GM12878 (cell line): ENCODE data around the gene IRF8. TPM values are rescaled to one million over a fixed set of nuclear protein-coding genes. Genes with fewer than 3 reads are reported as not detected.

ENCODE experiments used
- ATAC-seq: fragments of 200-7000 bp; cut with Tn5 transposase; 3 replicates; pipeline ENCODE4 v1.9.1; 2020; ENCODE audit warnings: mild to moderate bottlenecking, moderate library complexity
- BruUV-seq: library from RNA; stranded (reverse); fragments of 400-500 nt; replicated peaks from 2 replicates; lab custom pipeline; 2021; lab: Mats Ljungman, UMichigan
- CTCF ChIA-PET: fragments of 300-600 bp; sonication (Branson Sonifier 250); formaldehyde crosslinking; extraction: SDS; loops from one replicate; lab custom pipeline; 2021; ENCODE audit warnings: inconsistent platforms; lab: Yijun Ruan, JAX
- POLR2A ChIA-PET: fragments of 350-600 bp; formaldehyde crosslinking; extraction: SDS; loops from one replicate; lab custom pipeline; 2021; ENCODE audit warnings: inconsistent platforms; lab: Charles Lee
- RAD21 ChIA-PET: fragments of 300-600 bp; sonication (Branson Sonifier 250); formaldehyde crosslinking; loops from one replicate; lab custom pipeline; 2023; ENCODE audit warnings: antibody characterized with exemption; ENCODE audit not compliant: unreplicated experiment; lab: Charles Lee
- SMC1A ChIA-PET: fragments of 300-600 bp; sonication (Branson Sonifier 250); formaldehyde crosslinking; loops from one replicate; lab custom pipeline; 2023; ENCODE audit not compliant: unreplicated experiment, uncharacterized antibody; lab: Charles Lee
- DNase-seq: peaks from one replicate; pipeline ENCODE4 v3.0.0-alpha.2; 2011; ENCODE audit warnings: low read depth, low spot score
- FAIRE-seq: peaks from 3 replicates; lab custom pipeline; 2011; peaks lifted over from hg19 to GRCh38; lab: Jason Lieb, UNC
- H2AFZ ChIP-seq: 2 replicates; pipeline ENCODE4 v1.6.0; 2011; ENCODE audit warnings: low read depth, low read length, control low read depth; ENCODE audit not compliant: control insufficient read depth
- H3K27ac ChIP-seq: 2 replicates; pipeline ENCODE4 v1.5.1; 2011; ENCODE audit warnings: control low read depth; ENCODE audit not compliant: control insufficient read depth, insufficient read depth
- H3K27me3 ChIP-seq, 2 experiments: replicated peaks in 1 of 2; 2 replicates each; pipeline versions ENCODE4 v1.6.0 to v1.6.1; 2011; ENCODE audit warnings: low read length in 1 of 2; ENCODE audit not compliant: control insufficient read depth in 2 of 2, insufficient read depth in 2 of 2
- H3K36me3 ChIP-seq, 2 experiments: 2 replicates each; pipeline ENCODE4 v1.5.1; 2011; ENCODE audit warnings: low read length in 1 of 2; ENCODE audit not compliant: control insufficient read depth in 2 of 2, insufficient read depth in 2 of 2
- H3K4me1 ChIP-seq: 2 replicates; pipeline ENCODE4 v1.6.1; 2011; ENCODE audit warnings: mild to moderate bottlenecking, low read length, moderate library complexity, mixed read lengths; ENCODE audit not compliant: control insufficient read depth, insufficient read depth
- H3K4me2 ChIP-seq: 2 replicates; pipeline ENCODE4 v1.6.0; 2011; ENCODE audit warnings: control low read depth; ENCODE audit not compliant: control insufficient read depth, insufficient read depth
- H3K4me3 ChIP-seq: fragments of 200-600 bp; sonication (generic); 2 replicates; pipeline ENCODE4 v1.5.1; 2016
- H3K79me2 ChIP-seq: 2 replicates; pipeline ENCODE4 v1.6.0; 2011; ENCODE audit warnings: low read length; ENCODE audit not compliant: control insufficient read depth, insufficient read depth
- H3K9ac ChIP-seq: 2 replicates; pipeline ENCODE4 v1.8.0; 2011; ENCODE audit warnings: low read length, control low read depth, mixed read lengths; ENCODE audit not compliant: control insufficient read depth, insufficient read depth
- H3K9me3 ChIP-seq: replicated peaks from 3 replicates; pipeline ENCODE4 v1.5.1; 2011; ENCODE audit warnings: mild to moderate bottlenecking, low read length; ENCODE audit not compliant: control insufficient read depth, insufficient read depth
- H4K20me1 ChIP-seq: 2 replicates; pipeline ENCODE4 v1.6.0; 2011; ENCODE audit not compliant: control insufficient read depth, insufficient read depth
- ASH2L ChIP-seq: fragments of 300-600, 200-600 bp; sonication (generic); IDR thresholded peaks from 2 replicates; pipeline ENCODE4 v1.6.1; 2017; ENCODE audit warnings: low read depth, mild to moderate bottlenecking, borderline replicate concordance
- EED ChIP-seq: sonication (generic); IDR thresholded peaks from 2 replicates; pipeline ENCODE4 v1.6.1; 2016; ENCODE audit warnings: antibody characterized with exemption, low read depth
- EP300 ChIP-seq, 2 experiments: fragments of 150-350 bp in 1 of 2; IDR thresholded peaks; 2 replicates each; pipeline ENCODE4 v1.6.1; 2011 to 2012; ENCODE audit warnings: low read depth in 2 of 2, low read length in 2 of 2, borderline replicate concordance in 1 of 2, improper control_type of control experiment in 1 of 2, inconsistent platforms in 1 of 2; ENCODE audit not compliant: control insufficient read depth in 1 of 2
- EZH2 ChIP-seq: IDR thresholded peaks from 2 replicates; pipeline ENCODE4 v1.6.1; 2012; ENCODE audit warnings: low read depth, mild to moderate bottlenecking, control low read depth, inconsistent platforms, low read length, borderline replicate concordance; ENCODE audit not compliant: control insufficient read depth
- GATAD2B ChIP-seq: fragments of 450-650 bp; conservative IDR thresholded peaks from 2 replicates; pipeline ENCODE4 v1.6.1; 2017; ENCODE audit warnings: low read depth, mild to moderate bottlenecking, moderate library complexity
- HDAC2 ChIP-seq: fragments of 200-600 bp; sonication (generic); IDR thresholded peaks from 2 replicates; pipeline ENCODE4 v1.6.1; 2017
- IRF4 ChIP-seq: IDR thresholded peaks from 2 replicates; pipeline ENCODE4 v1.6.1; 2011; ENCODE audit warnings: low read depth, low read length
- LARP7 ChIP-seq: fragments of 450-650 bp; IDR thresholded peaks from 2 replicates; pipeline ENCODE4 v1.6.1; 2017; ENCODE audit warnings: mild to moderate bottlenecking
- MEF2B ChIP-seq: fragments of 450-650 bp; IDR thresholded peaks from 2 replicates; pipeline ENCODE4 v1.6.1; 2018; ENCODE audit warnings: mild to moderate bottlenecking, moderate library complexity; ENCODE audit not compliant: partially characterized antibody, poor library complexity, severe bottlenecking
- MYC ChIP-seq: IDR thresholded peaks from 2 replicates; pipeline ENCODE4 v1.6.1; 2011; ENCODE audit warnings: mild to moderate bottlenecking, low read length, moderate library complexity, inconsistent platforms; ENCODE audit not compliant: insufficient read depth, insufficient replicate concordance, insufficient read length, severe bottlenecking
- NR2C1 ChIP-seq: fragments of 450-650 bp; IDR thresholded peaks from 2 replicates; pipeline ENCODE4 v1.6.1; 2017; ENCODE audit warnings: antibody characterized with exemption, mild to moderate bottlenecking, moderate library complexity
- PBX3 ChIP-seq: IDR thresholded peaks from 2 replicates; pipeline ENCODE4 v1.6.1; 2011; ENCODE audit warnings: mild to moderate bottlenecking, low read depth, low read length, moderate library complexity; ENCODE audit not compliant: insufficient replicate concordance
- PML ChIP-seq: IDR thresholded peaks from 2 replicates; pipeline ENCODE4 v1.6.1; 2012; ENCODE audit warnings: low read length, inconsistent platforms
- SP1 ChIP-seq: IDR thresholded peaks from one replicate; pipeline ENCODE4 v1.6.1; 2011; ENCODE audit warnings: low read depth, low read length
- SPI1 ChIP-seq: IDR thresholded peaks from 2 replicates; pipeline ENCODE4 v1.6.1; 2011; ENCODE audit warnings: low read depth, mild to moderate bottlenecking, low read length, moderate library complexity, borderline replicate concordance; ENCODE audit not compliant: insufficient read depth
- SUPT20H ChIP-seq: IDR thresholded peaks from 2 replicates; pipeline ENCODE4 v1.6.1; 2011; ENCODE audit warnings: low read depth, mild to moderate bottlenecking, low read length, moderate library complexity, borderline replicate concordance; ENCODE audit not compliant: control insufficient read depth
- ZNF622 ChIP-seq: fragments of 450-650 bp; IDR thresholded peaks from 2 replicates; pipeline ENCODE4 v1.6.1; 2017; ENCODE audit warnings: mild to moderate bottlenecking, inconsistent platforms
- ZSCAN29 ChIP-seq: fragments of 450-650 bp; IDR thresholded peaks from 2 replicates; pipeline ENCODE4 v1.6.1; 2017; ENCODE audit warnings: mild to moderate bottlenecking, moderate library complexity
- WGBS: methylation state at CpG from one replicate; pipeline ENCODE4 v1.1.6; 2016; ENCODE audit warnings: low lambda C conversion rate; ENCODE audit not compliant: insufficient replicate concordance, insufficient coverage; ENCODE audit errors: missing lambda C conversion rate; 5-methylcytosine and 5-hydroxymethylcytosine counted together
- in situ Hi-C: fragments of 300-500 bp; cut with MboI; formaldehyde crosslinking; loops from 9 replicates; pipeline ENCODE4 v1.14.3; 2018; ENCODE audit warnings: mixed read lengths
- intact Hi-C: fragments of 100-400 bp; cut with micrococcal nuclease; formaldehyde crosslinking; loops from one replicate; pipeline ENCODE4 v1.14.2; 2022; ENCODE audit not compliant: unreplicated experiment
- polyA plus RNA-seq, 11 experiments: library from polyadenylated mRNA; depleted of rRNA in 4 of 11; unstranded in 6 of 11; stranded (reverse) in 5 of 11; fragments of >200 nt; fragmentation: Nextera tagmentation in 4 of 11; fragmentation: Illumina TruSeq in 1 of 11; extraction: Ambion mirVana in 4 of 11; extraction: Trizol in 1 of 11; gene quantifications; 1 replicate in 1 of 11; 2 replicates in 10 of 11; pipeline versions ENCODE4 v1.2.1 to v1.2.3, GENCODE V29; 2011 to 2016; ENCODE audit warnings: inconsistent platforms in 2 of 11, missing spikeins in 2 of 11, low read depth in 1 of 11
- total RNA-seq, 4 experiments: library from RNA; depleted of rRNA in 3 of 4; stranded (reverse); fragments of >200 nt in 3 of 4; fragmentation: Illumina TruSeq in 1 of 4; extraction: Trizol in 1 of 4; gene quantifications; 2 replicates each; pipeline versions ENCODE4 v1.2.1 to v1.2.3, GENCODE V29; 2013 to 2021
- TF ChIP-seq, protein P1 (sequence below): fragments of 450-650 bp; IDR thresholded peaks from 2 replicates; pipeline ENCODE4 v1.6.1; 2017; ENCODE audit warnings: low read depth, mild to moderate bottlenecking, moderate library complexity

IRF8 gene
- total and polyA plus RNA-seq, 10 of the 15 experiments (the other 5 are each of a cell fraction or from before 2014, with no cell fraction given), result 17.1 to 237 (median 172) TPM

- POLR2A ChIA-PET, result no interaction called here
- Histone ChIP-seq H3K36me3 (no peaks in the 10 kb centered on the region), H3K4me1 (peaks cover 16% of the 10 kb centered on the region), H3K9me3 (no peaks in the 10 kb centered on the region), H3K9ac (no peak overlapping the region), H2AFZ (no peak overlapping the region), H3K79me2 (no peaks in the 10 kb centered on the region), H4K20me1 (no peaks in the 10 kb centered on the region), H3K4me2 (no peak overlapping the region), H3K27ac (no peak overlapping the region), H3K4me3 (no peak overlapping the region), H3K27me3 (no peaks in the 10 kb centered on the region)
- intact Hi-C loops, result no loop called here
- BruUV-seq, result no TSS peak
- no peak for ATAC-seq
- 75% methylated on average over 6 of the region's 6 CpGs for WGBS
- TF ChIP-seq SPI1, result no peak
- no peak for TF ChIP-seq LARP7
- no peak for TF ChIP-seq GATAD2B
- no peak for TF ChIP-seq HDAC2
- no peak for TF ChIP-seq SP1
- no peak for TF ChIP-seq SUPT20H
- TF ChIP-seq MYC, result no peak
- no peak for TF ChIP-seq ZSCAN29
- no peak for TF ChIP-seq PML
- no peak for TF ChIP-seq EED
- no peak for TF ChIP-seq NR2C1
- TF ChIP-seq IRF4, result no peak
- TF ChIP-seq EP300 (IDR thresholded peaks at IDR 0.05; ENCODE audit: borderline replicate concordance in 1 of 2, control insufficient read depth in 1 of 2, low read depth in 2 of 2, low read length in 2 of 2), result no peak
- TF ChIP-seq, protein P1, sequence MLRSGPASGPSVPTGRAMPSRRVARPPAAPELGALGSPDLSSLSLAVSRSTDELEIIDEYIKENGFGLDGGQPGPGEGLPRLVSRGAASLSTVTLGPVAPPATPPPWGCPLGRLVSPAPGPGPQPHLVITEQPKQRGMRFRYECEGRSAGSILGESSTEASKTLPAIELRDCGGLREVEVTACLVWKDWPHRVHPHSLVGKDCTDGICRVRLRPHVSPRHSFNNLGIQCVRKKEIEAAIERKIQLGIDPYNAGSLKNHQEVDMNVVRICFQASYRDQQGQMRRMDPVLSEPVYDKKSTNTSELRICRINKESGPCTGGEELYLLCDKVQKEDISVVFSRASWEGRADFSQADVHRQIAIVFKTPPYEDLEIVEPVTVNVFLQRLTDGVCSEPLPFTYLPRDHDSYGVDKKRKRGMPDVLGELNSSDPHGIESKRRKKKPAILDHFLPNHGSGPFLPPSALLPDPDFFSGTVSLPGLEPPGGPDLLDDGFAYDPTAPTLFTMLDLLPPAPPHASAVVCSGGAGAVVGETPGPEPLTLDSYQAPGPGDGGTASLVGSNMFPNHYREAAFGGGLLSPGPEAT, result no peak
- no peak for TF ChIP-seq EZH2
- TF ChIP-seq ZNF622, result no peak
- no peak for TF ChIP-seq PBX3
- no peak for TF ChIP-seq ASH2L
- TF ChIP-seq MEF2B, result no peak
- CTCF ChIA-PET, result interaction anchor here (0.6 to 14.0 kb wide), 7 partner anchors 32 to 123 kb away, joined by 3 to 295 read pairs (median 3); no protein-coding TSS in a partner anchor
- in situ Hi-C loops, result no loop called here
- SMC1A ChIA-PET, result interaction anchor here (0.6 to 14.8 kb wide), 8 partner anchors 8 to 117 kb away, joined by 3 to 187 read pairs (median 4); partner anchors contain the start of gene IRF8
- RAD21 ChIA-PET, result interaction anchor here (1.4 to 16.0 kb wide), 4 partner anchors 9 to 125 kb away, joined by 4 to 211 read pairs (median 26); no protein-coding TSS in a partner anchor
- FAIRE-seq, result no peak
- no peak for DNase-seq
Measured at GRCh38 chr16:85891033-85891775, 7.8 kb upstream of the IRF8 start.
